Measurements from ENCODE around the gene DNER.

GRCh38 chr2:229401171-229401865 lies 313.0 kb downstream of the DNER start:
- TF ChIP-seq CTCF (IDR thresholded peaks at IDR 0.05; ENCODE audit: extremely low read depth in 1 of 2, insufficient read depth in 1 of 2, low read depth in 1 of 2, low read length in 2 of 2), result no peak
- no peak for TF ChIP-seq POLR2A (IDR thresholded peaks at IDR 0.05; ENCODE audit: low read depth, low read length)
- TF ChIP-seq POLR2AphosphoS5 (IDR thresholded peaks at IDR 0.05; ENCODE audit: insufficient read depth, low read depth, low read length), result no peak
- TF ChIP-seq EZH2 (IDR thresholded peaks at IDR 0.05; ENCODE audit: borderline replicate concordance, low read depth, low read length, severe bottlenecking), result no peak
- no peak for TF ChIP-seq JUN (IDR thresholded peaks at IDR 0.05; ENCODE audit: borderline replicate concordance, insufficient read depth, insufficient read length, low read depth)
- no peak for TF ChIP-seq MAX (IDR thresholded peaks at IDR 0.05; ENCODE audit: insufficient read depth, insufficient read length)
